ENCODE measurements around the gene DMWD.

DMWD gene

DNA sequence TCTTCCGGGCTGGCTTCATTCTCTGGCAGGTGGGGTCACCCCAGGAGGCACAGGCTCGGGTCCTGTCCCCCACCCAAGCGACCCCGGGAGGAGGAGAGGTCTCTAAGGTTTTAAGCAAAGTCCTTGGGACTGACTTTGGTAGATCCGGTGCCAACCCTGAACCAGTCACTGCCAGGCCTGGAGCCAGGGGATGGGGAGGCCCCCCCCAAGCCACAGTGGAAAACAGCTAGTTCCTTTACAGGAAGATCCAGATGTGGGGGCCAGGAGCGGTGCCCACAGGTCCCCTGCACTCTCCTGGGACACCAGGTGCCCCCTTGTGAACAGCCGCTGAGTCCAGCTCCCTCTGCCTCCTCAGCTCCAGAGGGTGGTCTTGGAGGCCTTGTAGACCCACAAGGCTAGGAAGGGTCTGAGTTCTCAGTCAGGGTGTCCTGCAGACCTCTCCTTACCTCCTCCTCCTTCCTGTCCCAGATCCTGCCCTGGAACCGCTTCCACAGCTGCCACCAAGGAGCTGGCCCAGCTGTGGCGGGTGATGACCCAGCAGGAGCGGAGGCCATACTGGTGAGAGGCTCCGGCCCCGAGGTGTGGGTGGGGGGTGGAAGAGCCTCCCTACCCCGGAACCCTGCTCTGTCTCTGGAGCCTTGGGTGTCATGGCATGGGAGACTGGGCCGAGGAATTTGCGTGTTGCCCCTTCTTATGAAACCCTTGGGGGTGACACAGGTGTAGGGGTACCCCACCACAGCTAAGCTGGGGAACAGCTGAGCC, 29.6 kb downstream of the DMWD start:
- no peak for DNase-seq (ENCODE audit: low read depth in 1 of 2, low spot score in 1 of 2)
- Histone ChIP-seq H3K4me3 (replicated peaks; ENCODE audit: insufficient read depth, low read length) (no peak overlapping the region), H3K27ac (replicated peaks) (no peak overlapping the region), H3K27me3 (ENCODE audit: insufficient read depth, poor library complexity, severe bottlenecking) (peaks cover 29% of the 10 kb centered on the region)
- TF ChIP-seq SPI1 (IDR thresholded peaks at IDR 0.05; ENCODE audit: borderline replicate concordance, low read depth) = no peak

DNA sequence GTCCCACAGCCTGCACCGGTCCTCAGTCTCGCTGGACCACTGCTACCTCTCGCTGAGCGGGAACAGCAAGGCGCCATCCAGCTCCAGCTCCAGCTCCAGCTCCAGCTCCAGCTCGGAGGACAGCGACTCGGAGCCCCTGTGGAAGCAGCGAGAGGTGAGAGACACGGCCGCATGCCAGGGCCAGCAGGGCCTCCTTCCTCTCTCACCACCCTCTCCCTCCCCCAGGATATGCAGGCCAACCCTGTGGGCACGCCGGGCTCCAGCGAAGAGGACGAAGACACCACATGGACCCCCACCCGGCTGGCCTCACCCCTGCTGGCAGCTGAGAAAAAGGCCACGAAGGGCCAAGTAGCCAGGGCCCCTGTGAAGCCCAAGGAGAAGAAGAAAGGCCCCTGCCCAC, 30.9 kb downstream of the DMWD start:
- Histone ChIP-seq H3K27me3 (ENCODE audit: insufficient read depth, poor library complexity, severe bottlenecking) (peaks cover 18% of the 10 kb centered on the region), H3K4me3 (replicated peaks; ENCODE audit: insufficient read depth, low read length) (no peak overlapping the region), H3K27ac (replicated peaks) (no peak overlapping the region)
- no peak for DNase-seq (ENCODE audit: low read depth in 1 of 2, low spot score in 1 of 2)
- TF ChIP-seq, protein P1, sequence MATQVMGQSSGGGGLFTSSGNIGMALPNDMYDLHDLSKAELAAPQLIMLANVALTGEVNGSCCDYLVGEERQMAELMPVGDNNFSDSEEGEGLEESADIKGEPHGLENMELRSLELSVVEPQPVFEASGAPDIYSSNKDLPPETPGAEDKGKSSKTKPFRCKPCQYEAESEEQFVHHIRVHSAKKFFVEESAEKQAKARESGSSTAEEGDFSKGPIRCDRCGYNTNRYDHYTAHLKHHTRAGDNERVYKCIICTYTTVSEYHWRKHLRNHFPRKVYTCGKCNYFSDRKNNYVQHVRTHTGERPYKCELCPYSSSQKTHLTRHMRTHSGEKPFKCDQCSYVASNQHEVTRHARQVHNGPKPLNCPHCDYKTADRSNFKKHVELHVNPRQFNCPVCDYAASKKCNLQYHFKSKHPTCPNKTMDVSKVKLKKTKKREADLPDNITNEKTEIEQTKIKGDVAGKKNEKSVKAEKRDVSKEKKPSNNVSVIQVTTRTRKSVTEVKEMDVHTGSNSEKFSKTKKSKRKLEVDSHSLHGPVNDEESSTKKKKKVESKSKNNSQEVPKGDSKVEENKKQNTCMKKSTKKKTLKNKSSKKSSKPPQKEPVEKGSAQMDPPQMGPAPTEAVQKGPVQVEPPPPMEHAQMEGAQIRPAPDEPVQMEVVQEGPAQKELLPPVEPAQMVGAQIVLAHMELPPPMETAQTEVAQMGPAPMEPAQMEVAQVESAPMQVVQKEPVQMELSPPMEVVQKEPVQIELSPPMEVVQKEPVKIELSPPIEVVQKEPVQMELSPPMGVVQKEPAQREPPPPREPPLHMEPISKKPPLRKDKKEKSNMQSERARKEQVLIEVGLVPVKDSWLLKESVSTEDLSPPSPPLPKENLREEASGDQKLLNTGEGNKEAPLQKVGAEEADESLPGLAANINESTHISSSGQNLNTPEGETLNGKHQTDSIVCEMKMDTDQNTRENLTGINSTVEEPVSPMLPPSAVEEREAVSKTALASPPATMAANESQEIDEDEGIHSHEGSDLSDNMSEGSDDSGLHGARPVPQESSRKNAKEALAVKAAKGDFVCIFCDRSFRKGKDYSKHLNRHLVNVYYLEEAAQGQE (IDR thresholded peaks at IDR 0.05; ENCODE audit: insufficient replicate concordance, low read depth) = no peak
- TF ChIP-seq GABPA (IDR thresholded peaks at IDR 0.05; ENCODE audit: low read depth) (no peak), CTCF (IDR thresholded peaks at IDR 0.05; ENCODE audit: insufficient read depth, low read length) (no peak), SPI1 (IDR thresholded peaks at IDR 0.05; ENCODE audit: borderline replicate concordance, low read depth) (no peak), POLR2AphosphoS5 (IDR thresholded peaks at IDR 0.05; ENCODE audit: low read depth) (no peak)

DNA sequence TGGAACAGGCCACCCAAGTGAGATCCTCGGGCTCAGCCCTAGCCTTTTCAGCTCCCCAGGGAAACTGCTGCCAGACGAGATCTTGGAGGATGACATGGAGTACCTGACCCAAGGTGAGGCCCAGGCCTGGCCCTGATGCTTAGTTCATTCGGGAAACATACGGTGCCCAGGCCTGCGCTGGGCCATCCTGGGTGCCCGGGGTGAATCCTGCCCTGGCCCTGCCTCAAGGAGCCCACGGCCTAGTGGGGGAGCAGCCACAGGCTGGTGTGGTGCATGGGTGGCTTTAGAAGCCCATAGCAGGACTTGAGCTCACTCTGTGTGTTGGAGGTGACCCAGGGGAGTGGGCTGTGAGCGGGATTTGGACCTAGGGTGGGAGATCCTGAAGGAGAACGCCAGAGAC, 33.7 kb downstream of the DMWD start:
- Histone ChIP-seq H3K4me3 (replicated peaks; ENCODE audit: insufficient read depth, low read length) (no peak overlapping the region), H3K27me3 (ENCODE audit: insufficient read depth, poor library complexity, severe bottlenecking) (peaks cover 13% of the 10 kb centered on the region), H3K27ac (replicated peaks) (no peak overlapping the region)
- no peak for DNase-seq (ENCODE audit: low read depth in 1 of 2, low spot score in 1 of 2)
- TF ChIP-seq CTCF (IDR thresholded peaks at IDR 0.05; ENCODE audit: insufficient read depth, low read length) (no peak), POLR2AphosphoS5 (IDR thresholded peaks at IDR 0.05; ENCODE audit: low read depth) (no peak), SPI1 (IDR thresholded peaks at IDR 0.05; ENCODE audit: borderline replicate concordance, low read depth) (no peak), GABPA (IDR thresholded peaks at IDR 0.05; ENCODE audit: low read depth) (no peak)
- TF ChIP-seq, protein P1 (IDR thresholded peaks at IDR 0.05; ENCODE audit: insufficient replicate concordance, low read depth) = no peak

GRCh38 chr19:45757695-45758094, 35.0 kb downstream of the DMWD start:
- no peak for TF ChIP-seq POLR2AphosphoS5 (IDR thresholded peaks at IDR 0.05; ENCODE audit: low read depth)
- TF ChIP-seq, protein P1 (IDR thresholded peaks at IDR 0.05; ENCODE audit: insufficient replicate concordance, low read depth) = no peak
- TF ChIP-seq GABPA (IDR thresholded peaks at IDR 0.05; ENCODE audit: low read depth) = no peak
- TF ChIP-seq CTCF (IDR thresholded peaks at IDR 0.05; ENCODE audit: insufficient read depth, low read length) = no peak
- TF ChIP-seq SPI1 (IDR thresholded peaks at IDR 0.05; ENCODE audit: borderline replicate concordance, low read depth) = no peak
- DNase-seq (ENCODE audit: low read depth in 1 of 2, low spot score in 1 of 2) = no peak
- Histone ChIP-seq H3K4me3 (replicated peaks; ENCODE audit: insufficient read depth, low read length) (no peak overlapping the region), H3K27me3 (ENCODE audit: insufficient read depth, poor library complexity, severe bottlenecking) (peaks cover 9% of the 10 kb centered on the region), H3K27ac (replicated peaks) (no peak overlapping the region)
